GM19240 (cell line): ENCODE data around the gene EFCAB14.
"Not testable (repeated sequence)": the region's sequence is repeated elsewhere in the genome, so short reads cannot be mapped to it uniquely, and the experiment has no call there.

Source experiments
- DNase-seq: peaks from one replicate; pipeline ENCODE4 v3.0.0; 2011; ENCODE audit warnings: low spot score; ENCODE audit not compliant: insufficient read length

Gene EFCAB14

GRCh38 chr1:46724991-46725735, 6.2 kb upstream of the EFCAB14 start:
- peak; percentile 31 for DNase-seq

DNA sequence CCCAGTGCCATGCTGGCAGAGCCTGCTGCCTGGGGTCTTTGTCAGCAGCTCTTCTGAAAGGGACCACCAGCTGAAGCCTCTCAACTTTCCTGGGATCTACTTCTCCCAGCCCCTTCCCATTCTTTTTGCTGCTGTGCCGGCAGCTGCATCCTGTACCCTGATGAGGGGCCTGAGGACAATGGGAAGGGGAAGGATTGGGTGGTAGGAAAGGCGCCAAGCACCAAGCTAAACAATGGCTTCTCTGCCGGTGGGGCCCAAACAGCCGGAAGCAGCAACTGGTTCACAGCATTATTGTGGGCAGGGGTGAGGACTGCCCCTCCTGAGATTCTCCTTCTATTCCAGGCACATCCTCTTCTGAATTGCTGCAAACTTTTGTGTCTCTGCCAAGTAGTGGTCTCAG, 5.0 kb upstream of the EFCAB14 start:
- DNase-seq: no peak

- DNase-seq: no peak
Measured at GRCh38 chr1:46721686-46722205, 2.8 kb upstream of the EFCAB14 start.

DNA sequence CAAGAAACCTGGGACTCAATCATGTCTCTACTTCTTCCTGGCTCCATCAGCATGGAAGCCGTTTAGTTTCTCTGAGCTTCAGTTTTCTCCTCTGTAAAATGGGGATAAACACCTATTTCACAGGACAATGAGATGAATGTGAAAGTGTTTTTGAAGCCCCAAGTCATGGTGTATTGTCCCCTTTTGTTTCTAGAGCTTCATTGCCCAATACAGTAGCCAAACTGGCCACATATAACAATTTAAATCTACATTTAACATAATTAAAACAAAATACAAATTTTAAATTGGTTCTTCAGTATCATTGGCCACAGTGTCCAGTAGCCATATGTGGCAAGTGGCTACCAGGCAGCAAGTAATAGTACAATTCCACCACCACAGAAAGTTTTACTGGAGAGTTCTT, 2.3 kb upstream of the EFCAB14 start:
- no peak for DNase-seq

DNA sequence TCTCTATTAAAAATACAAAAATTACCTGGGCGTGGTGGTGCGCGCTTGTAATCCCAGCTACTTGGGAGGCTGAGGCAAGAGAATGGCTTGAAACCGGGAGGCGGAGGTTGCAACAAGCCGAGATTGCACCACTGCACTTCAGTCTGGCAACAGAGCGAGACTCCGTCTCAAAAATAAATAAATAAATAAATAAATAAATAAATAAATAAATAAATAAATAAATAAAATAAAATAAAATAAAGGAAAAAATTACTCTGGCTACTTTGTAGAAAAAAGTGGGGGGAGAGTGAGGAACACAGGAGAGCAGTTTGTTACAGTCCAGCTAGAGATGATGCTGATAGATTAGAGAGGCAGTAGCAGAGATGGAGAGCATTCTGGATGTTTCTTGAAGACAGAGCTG, 1.4 kb upstream of the EFCAB14 start:
- DNase-seq: not testable (repeated sequence)

GRCh38 chr1:46719689-46720088, 775 bp upstream of the EFCAB14 start:
- no peak for DNase-seq

DNA sequence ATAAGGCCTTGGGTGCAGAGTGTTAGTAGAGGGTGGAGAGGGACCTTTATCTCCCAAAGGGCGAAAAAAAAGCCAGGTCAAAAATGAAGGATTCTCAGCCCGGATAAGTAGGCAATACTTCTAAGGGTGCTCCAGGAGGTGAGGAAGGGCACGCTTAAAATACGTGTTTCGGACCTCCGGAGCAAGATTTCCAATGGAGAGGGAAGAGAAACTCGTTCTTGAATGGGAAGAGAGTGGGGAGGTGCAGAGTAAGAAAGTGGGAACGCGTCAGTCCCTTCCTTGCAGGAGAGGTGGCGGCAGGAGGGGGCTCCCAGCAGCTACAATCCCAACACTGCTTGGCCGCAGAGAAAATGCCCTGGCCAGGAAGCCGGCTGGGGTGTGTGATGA, 581 bp downstream of the EFCAB14 start:
- no peak for DNase-seq

DNA sequence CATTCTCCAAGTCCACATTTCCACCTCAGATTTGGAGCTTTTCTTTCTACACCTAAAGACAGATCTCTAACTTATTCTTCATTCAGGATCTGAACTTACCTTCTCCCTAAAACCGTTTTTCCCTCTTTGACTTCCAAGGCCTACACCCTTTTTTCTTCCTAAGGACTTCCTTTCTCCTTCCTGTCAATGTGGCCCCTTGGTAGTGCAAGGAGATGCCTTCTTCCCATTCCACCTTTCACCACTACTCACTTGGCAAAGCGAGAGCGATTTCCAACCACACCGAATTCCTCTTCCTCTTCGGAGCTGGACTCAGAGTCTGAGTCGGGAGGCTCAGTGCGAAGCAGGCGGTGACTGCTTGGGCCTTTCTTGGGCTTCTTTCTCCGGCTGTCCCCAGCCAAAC, 1.3 kb downstream of the EFCAB14 start:
- no peak for DNase-seq

GRCh38 chr1:46714976-46715375, 3.9 kb downstream of the EFCAB14 start:
- DNase-seq: no peak

DNA sequence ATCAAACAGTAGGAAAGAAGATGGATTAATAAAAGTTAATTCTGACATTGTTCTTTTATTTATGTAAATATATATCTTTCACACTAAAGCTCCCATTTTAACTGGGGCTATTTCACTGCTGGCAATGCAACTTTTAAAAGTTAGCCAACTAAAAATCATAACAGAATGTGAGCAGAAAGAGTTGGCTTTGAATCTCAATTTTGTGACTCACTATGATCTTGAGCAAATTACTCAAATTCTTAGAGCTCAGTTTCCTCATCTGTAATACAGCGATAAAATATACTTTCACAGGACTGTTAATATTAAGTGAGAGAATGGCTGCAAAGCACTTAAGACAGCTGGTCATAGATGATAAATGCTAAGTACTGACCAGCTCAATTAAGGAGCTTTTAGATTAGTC, 10.8 kb downstream of the EFCAB14 start:
- DNase-seq: no peak

GRCh38 chr1:46705408-46705807, 13.5 kb downstream of the EFCAB14 start:
- DNase-seq: no peak

- DNase-seq: no peak
Measured at GRCh38 chr1:46703927-46704641, 14.8 kb downstream of the EFCAB14 start.

DNA sequence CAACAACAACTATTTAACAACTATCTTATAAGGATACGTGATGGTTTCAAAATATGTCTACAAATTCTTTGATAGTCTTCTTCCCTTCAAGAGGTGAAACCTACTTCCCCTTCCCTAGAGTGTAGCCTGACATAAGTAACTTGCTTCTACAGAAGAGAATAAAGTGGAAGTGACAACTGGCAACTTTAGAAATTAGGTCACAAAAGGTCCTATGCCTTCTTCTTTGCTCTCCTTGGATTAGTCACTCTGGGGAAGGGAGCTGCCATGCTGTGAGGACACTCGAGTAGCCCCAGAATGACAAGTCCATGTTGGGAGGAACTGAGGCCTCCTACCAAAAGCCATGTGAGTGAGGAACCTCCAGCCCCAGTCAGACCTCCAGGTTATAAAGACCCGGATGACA, 19.2 kb downstream of the EFCAB14 start:
- no peak for DNase-seq

DNA sequence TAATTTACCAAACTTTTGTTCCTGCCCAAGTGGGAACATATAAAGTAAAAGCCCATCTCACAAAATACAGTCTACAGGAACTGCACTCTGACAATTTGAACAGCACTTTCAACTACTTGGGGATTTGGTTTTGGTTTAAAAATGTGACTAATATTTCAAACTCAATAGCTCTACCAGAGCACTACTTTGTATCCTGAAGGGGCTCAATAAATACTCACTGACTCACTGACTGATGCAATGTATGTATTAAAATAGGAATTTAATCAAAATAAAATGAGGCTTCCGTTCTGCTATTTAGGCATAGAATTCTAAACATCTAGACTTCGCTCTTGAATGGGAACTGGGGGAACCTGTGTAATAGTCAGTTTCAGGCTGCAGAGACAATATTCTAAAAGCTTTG, 21.9 kb downstream of the EFCAB14 start:
- no peak for DNase-seq

DNA sequence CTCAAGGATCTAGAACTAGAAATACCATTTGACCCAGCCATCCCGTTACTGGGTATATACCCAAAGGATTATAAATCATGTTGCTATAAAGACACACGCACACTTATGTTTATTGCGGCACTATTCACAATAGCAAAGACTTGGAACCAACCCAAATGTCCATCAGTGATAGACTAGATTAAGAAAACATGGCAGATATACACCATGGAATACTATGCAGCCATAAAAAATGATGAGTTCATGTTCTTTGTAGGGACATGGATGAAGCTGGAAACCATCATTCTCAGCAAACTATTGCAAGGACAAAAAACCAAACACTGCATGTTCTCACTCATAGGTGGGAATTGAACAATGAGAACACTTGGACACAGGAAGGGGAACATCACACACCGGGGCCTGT, 24.2 kb downstream of the EFCAB14 start:
- DNase-seq: not testable (repeated sequence)

- DNase-seq: no peak
Measured at GRCh38 chr1:46692811-46693770, 25.8 kb downstream of the EFCAB14 start.

DNA sequence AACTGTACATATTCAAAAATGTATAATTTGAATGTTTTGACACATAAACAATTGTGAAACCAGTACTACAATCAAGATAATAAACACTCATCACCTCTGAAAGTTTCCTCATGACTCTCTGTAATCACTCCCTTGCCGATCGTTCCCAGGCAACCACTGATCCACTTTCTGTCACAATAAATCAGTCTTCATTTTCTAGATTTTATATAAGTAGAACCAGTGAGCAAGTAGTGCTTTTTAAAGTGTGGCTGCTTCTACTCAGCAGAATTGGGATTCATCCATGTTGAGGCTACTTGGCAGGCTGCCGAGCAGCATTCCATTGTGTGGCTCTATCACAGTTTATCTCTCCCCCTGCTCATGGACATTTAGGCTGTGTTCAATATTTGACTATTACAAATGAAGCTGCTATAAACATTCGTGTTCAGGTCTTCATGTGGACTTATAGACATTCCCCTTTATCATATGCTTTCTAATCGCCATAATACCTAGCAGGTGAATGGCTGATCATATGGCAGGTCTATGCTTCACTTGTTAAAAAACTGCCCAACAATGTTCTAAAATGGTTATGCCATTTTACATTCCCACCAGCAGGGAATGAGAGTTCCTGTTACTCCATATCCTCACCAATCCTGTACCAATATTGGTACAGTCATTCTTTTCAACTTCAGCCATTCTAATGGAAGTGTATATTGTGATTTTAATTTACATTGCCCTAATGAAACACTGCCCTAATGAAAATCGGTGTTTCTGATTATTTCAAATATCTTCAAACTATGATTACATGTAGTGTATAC, 26.7 kb downstream of the EFCAB14 start:
- no peak for DNase-seq

GRCh38 chr1:46690931-46691421, 27.9 kb downstream of the EFCAB14 start:
- no peak for DNase-seq

DNA sequence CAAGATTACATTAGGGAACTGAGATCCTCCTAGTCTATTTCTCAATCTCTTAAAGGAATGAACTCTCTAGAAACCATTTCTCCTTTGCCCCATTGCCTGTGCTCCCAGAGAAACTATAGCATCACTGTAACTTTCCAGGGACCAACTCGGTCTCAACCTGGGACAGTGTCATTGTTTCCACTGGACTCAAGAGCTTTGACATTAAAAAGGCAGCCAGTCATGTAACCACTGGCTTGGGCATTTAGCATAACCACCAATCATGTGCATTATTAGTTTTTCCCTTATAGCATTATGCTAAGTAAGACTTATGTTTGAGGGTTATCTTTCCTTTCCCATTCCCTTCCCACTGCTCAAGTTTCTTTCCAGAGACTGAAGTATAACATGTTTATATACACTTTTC, 29.0 kb downstream of the EFCAB14 start:
- DNase-seq: no peak

GRCh38 chr1:46689356-46689755, 29.6 kb downstream of the EFCAB14 start:
- no peak for DNase-seq
